Measurements from ENCODE around the gene ZNF263.

The ZNF263 gene

GRCh38 chr16:3282730-3283542, at the start of gene ZNF263:
Gene ZNF263 (plus strand): TSS chr16:3283491. CDS start chr16:3283819, 328 bp downstream.
- DNase-seq: peak; percentile 89 to 91

DNA sequence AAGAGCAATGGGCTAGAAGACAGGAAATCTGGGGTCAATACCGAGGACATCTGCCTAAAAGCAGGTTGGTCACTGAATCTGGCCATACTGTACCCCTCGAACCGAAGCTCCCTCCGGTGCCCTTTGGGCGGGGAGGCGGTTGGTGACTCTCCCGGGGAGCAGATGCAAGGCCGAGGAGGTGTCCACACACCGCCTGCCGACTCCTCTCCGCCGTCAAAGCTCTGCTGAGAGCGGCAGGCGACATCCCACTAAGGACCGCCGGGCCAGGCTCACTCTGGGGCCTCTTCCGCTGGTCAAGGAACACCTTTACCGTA, 48.8 kb upstream of the ZNF263 start:
- DNase-seq: no peak

DNA sequence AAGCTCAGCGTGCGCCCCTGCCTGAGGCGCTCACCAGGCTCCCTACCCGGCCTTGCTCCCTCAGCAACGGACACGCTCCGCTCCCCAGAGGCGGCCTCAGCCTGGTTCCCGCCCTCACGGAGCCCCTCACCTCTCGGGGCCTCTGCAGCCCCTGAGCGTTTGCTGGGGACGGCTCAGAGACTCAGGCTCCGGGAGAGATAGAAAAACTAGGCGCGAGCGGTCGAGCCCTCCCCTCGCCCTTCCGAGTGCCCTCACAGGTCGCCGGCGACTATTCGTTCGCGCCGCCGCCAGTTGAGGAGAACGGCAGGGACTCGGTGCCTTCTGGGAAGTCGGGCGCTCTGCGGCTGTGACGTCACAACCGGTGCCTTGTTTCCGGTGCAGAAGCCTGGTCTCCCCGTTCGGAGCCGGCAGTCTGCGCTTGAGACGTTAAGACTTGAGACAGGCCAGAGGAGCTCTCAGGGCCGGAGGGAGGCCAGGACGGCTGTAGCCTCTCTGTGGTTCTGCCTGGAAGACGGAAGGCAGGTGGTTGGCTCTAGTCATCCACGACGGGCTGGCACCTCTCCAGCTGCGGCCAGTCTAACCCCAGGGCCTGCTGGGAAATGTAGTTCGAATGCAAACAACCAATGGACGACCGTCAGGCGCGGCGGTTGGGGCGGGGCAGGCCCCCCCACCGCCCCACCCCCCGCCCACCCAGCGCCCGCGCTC, 48.3 kb upstream of the ZNF263 start, which contains the start of gene ZNF200:
ZNF200 (minus strand) TSS at position 302 of the 705 bp plus-strand sequence. CDS start 1,403 bp downstream, outside the sequence.
- peak; percentile 49 to 87 for DNase-seq

DNA sequence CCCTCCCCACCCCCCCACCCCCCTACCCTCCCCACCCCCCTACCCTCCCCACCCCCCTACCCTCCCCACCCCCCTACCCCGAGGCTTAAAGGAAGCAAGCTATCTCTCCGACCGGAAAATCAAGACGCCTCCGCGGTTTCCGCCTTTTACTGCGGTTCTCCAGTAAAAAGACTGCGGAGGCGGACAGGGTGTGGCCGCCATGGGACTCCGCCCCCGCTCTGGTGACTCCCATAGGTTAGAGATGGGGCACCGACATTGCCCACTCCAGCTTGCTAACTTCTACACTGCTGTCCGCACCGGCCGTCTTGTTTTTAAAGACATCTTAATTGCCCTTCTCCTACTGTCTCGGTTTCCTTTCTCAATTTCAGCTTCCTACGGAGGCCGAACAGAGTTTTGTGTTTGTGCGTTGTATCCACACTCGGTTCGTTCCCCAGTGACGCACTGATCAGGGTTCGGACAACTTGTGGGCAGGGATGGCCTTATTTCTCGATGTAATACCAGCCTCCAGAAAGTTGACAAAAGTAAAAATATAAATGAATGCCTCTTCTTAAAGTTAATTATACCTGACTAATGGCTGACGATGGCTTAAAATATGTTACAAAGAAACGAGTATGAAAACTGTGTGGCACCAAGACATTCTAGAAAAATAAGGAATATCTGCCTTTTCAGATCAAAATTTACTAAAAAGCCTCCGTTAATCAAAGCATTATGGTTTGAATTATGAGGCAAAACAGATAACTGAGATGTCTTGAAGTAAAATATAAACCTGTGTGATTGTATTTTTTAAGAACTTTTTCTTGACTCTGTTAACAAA, 47.2 kb upstream of the ZNF263 start:
- DNase-seq: no peak

- no peak for DNase-seq
Observed at GRCh38 chr16:3241761-3242160, 41.5 kb upstream of the ZNF263 start.

DNA sequence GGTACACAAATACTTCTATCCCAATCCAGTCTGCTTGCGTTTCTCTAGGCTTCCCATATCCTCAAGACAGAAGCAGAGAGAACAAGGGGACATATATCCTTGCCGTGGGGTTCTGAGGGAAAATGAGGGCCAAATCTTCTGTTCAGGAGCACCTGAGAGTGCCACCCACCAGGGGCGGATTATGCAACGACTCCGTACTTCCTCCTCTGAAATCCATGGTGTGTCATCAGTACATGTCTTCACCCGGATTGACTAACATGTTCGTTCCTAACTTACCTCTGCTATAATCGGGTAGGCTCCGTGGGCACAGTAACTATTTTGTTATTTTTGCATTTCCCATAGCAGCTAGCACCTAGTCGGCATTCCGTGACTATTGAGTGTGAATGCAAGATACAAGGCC, 40.6 kb upstream of the ZNF263 start:
- DNase-seq: no peak

- DNase-seq: no peak
Observed at GRCh38 chr16:3243882-3244281, 39.4 kb upstream of the ZNF263 start.

DNA sequence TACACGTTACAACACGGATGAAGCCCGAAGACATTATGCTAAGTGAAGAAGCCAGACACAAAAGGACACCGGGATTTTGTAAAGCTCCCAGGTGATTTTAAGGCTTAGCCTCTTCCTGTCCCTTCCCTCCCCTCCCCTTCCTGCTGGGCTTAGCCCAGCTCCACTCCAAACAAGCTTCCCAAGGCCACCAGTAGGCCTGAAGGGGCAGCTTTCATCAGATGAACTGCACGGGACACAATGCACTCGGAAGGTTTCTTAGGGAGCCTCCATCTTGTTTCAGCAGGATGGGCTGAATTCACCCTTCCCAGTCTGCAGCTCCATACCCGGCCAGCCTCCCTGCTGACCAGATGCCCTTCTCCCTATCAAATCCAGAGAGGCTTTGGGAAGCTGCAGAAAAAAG, 37.3 kb upstream of the ZNF263 start:
- no peak for DNase-seq

DNA sequence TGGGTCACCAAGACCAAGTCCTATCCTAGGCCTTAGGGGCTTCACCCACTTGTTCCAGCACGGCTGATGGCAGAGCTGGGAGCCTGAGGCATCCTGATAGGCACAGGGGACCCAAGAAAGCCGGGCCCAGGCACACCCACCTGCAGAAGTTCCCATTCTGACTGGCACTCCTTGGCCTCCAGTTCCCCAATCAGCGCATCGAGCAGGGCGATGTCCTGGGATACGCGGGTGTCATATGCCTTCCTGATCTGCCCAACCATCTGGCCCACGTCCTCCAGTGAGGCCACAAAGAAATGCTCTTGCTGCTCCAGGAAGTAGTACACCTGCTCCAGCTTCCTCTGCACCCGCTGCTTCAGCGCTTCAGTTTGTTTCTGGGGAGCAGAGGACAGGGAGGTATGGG, 36.4 kb upstream of the ZNF263 start:
- DNase-seq: no peak

- no peak for DNase-seq
Observed at GRCh38 chr16:3248596-3248995, 34.7 kb upstream of the ZNF263 start.

GRCh38 chr16:3249020-3249419, 34.3 kb upstream of the ZNF263 start:
- no peak for DNase-seq

- no peak for DNase-seq
Observed at GRCh38 chr16:3249451-3249850, 33.8 kb upstream of the ZNF263 start.

GRCh38 chr16:3252967-3253366, 30.3 kb upstream of the ZNF263 start:
- no peak for DNase-seq

DNA sequence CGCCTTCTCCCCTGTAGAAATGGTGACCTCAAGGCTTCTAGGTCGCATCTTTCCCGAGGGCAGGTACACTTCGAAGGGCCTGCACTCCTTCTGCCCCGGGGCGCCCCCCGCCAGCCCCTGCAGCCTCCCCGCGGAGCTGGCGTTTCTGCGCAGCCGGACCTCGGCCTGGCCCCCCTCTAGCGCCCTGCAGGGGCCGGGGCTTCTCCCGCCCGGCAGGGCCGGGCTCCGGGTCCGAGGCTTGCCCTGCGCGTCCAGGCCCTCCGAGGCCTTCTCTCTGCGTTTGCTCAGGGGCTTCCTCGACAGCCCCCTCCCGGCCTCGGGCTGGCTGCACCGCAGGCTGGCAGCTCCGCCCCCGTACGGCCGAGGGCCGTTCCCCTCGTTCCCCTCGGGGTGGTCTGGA, 29.0 kb upstream of the ZNF263 start:
- no peak for DNase-seq

- no peak for DNase-seq
Observed at GRCh38 chr16:3256146-3256865, 27.0 kb upstream of the ZNF263 start, which contains the start of gene MEFV. Gene MEFV (minus strand): TSS chr16:3256633. CDS start chr16:3256587, 46 bp downstream.

- no peak for DNase-seq
Observed at GRCh38 chr16:3256866-3257465, 26.3 kb upstream of the ZNF263 start.

DNA sequence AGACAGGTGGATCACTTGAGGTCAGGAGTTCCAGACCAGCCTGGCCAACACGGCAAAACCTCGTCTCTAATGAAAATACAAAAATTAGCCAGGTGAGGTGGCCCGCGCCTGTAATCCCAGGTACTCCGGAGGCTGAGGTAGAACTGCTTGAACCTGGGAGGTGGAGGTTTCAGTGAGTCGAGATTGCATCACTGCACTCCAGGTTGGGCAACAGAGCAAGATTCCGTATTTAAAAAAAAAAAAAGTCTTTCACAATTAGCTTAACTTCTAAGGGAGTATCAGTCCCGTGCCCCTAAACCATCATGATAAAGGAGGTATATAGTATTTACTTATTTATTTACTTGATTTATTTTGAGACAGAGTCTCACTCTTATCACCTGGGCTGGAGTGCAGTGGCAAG, 23.5 kb upstream of the ZNF263 start:
- no peak for DNase-seq

DNA sequence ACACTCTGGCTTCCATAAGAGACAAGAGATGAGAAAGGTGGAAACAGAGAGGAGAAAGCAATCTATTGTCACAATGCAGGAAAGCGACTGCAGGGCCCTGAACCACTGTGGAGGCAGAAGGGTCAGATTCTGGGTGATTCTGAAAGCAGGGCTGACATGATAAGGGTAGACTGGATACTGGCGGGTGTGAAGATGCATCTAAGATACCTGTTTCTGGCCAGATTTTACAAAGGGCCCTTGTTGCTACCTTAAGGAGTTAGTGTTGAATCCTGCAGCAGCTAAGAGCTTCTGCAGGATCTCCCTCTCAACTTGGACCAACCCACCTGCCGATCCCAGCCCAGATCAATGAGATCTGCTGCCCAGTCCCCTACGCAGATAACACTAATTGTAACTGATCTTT, 20.8 kb upstream of the ZNF263 start:
- DNase-seq: no peak

DNA sequence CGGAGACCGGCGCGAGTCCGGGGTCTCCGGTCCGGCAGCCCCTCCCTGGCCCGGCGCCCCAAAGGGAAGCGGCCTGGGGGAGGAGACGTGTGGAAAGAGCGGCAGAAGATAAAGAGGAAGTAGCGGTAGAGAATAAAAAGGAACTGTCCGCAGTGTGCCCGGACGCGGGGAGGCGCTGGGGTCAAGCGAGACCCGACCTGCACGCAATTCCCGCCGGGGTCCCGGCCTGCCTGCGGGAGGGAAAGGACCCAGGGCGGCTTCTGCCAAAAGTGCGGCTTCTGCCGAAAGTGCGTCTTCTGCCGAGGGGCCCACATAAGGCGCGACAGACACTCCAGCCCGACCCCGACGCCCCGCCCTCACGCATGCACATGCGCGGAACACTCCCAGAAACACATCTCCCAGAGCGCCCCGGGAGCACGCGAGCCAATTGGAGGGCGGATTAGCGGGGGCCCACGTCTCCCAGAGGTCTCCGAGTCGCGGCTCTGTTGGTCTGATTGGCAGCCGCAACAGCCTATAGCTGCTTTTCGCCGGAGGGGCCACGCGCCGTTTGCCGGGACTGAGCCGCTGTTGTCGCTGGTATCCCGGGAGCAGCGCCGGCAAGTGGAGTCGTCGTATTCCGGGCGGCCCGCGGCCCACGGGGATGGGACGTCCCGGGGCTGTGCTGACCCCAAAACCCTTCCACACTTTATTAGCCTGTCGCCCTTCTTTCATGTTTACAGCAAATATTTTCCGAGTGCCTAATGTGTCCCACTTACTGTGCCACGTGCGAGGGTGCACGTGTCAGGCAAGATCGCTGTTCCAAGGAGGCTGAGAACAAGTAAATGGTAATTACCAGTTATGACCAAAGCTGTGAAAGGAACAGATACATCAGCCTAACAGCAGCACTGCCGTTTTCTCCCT, 18.9 kb upstream of the ZNF263 start:
- DNase-seq: peak; percentile 88 to 96

DNA sequence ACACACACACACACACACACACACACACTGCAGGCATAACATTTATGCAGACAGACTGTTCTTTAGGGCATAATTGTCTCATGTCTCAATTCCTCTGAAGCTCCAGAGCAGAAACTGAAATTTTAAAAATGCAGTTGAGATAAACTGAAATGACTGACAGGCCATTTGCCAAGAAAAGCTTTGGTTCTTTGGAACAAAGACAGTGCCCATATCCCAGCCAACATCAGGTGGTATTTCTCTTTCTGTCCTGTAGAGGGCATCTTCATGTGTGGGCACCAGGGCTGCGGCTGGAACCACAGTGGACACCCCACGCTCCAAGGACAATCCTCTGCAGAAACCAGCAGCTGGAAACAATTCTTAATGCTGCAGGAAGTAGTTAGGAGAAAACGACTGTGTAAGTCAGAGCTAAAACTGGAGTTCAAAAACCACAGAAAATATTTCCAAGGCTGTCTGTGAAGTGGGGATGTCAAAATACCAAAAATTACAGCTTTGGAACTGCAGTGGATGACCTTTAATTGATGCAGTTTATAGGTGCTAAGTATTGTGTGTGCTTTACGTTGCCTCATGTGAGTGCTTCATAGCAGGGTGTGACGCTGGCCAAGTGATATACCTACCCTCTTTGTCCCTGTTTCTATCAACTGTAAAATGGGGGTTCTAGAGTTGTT, 16.3 kb upstream of the ZNF263 start:
- no peak for DNase-seq

- DNase-seq: no peak
Observed at GRCh38 chr16:3268294-3268693, 15.0 kb upstream of the ZNF263 start.
